Stimulated activated CD8-positive, alpha-beta memory T cell treated with anti-CD3 and anti-CD28 coated beads, Interleukin-12 subunit alpha, Interleukin-12 subunit beta, amount 100 ng/mL, for 4 hours (primary cell): ENCODE measurements around the gene DHX16.

Experiments
- DNase-seq: peaks from one replicate; pipeline ENCODE4 v3.0.0-alpha.2; 2020; ENCODE audit warnings: low read depth

The DHX16 gene

GRCh38 chr6:30691208-30691847 lies 18.5 kb upstream of the DHX16 start:
- no peak for DNase-seq

- DNase-seq = peak; percentile 60
These were observed 17.8 kb upstream of the DHX16 start, which contains the start of gene NRM for GRCh38 chr6:30690403-30691207. TSS of gene NRM (minus strand) at chr6:30690984. CDS start at chr6:30690974, 10 bp downstream.

- DNase-seq = no peak
These were observed 17.2 kb upstream of the DHX16 start for GRCh38 chr6:30689985-30690384.

- no peak for DNase-seq
These were observed 16.4 kb upstream of the DHX16 start for GRCh38 chr6:30689022-30689865.

- DNase-seq = no peak
These were observed 15.8 kb upstream of the DHX16 start for GRCh38 chr6:30688569-30688968.

GRCh38 chr6:30687659-30688431 lies 15.0 kb upstream of the DHX16 start:
- DNase-seq = no peak

GRCh38 chr6:30686908-30687658 lies 14.3 kb upstream of the DHX16 start:
- peak; percentile 66 for DNase-seq

- peak; percentile 74 for DNase-seq
These were observed 13.5 kb upstream of the DHX16 start, which contains the start of gene PPP1R18 for GRCh38 chr6:30686009-30686907. TSS of gene PPP1R18 (minus strand) at chr6:30686645. CDS start at chr6:30686018, 627 bp downstream.

- DNase-seq = no peak
These were observed 12.6 kb upstream of the DHX16 start for GRCh38 chr6:30685157-30686008.

GRCh38 chr6:30684386-30685156 lies 11.8 kb upstream of the DHX16 start:
- DNase-seq = peak; percentile 40

- no peak for DNase-seq
These were observed 11.2 kb upstream of the DHX16 start for GRCh38 chr6:30683980-30684338.

- no peak for DNase-seq
These were observed 10.6 kb upstream of the DHX16 start for GRCh38 chr6:30683183-30683979.

- DNase-seq = peak; percentile 74
These were observed 9.6 kb upstream of the DHX16 start for GRCh38 chr6:30682143-30683117.

- no peak for DNase-seq
These were observed 8.9 kb upstream of the DHX16 start for GRCh38 chr6:30681766-30682142.

GRCh38 chr6:30679765-30680535 lies 7.1 kb upstream of the DHX16 start:
- no peak for DNase-seq
